HepG2 (cell line): ENCODE results near the gene NKIRAS1. TPM values are rescaled to one million over a fixed set of nuclear protein-coding genes. Genes with fewer than 3 reads are reported as not detected.

ENCODE experiments used
- ATF4 ChIP-seq, 2 experiments: fragments of 450-650 bp in 1 of 2; sonication (generic) in 1 of 2; formaldehyde crosslinking; IDR thresholded peaks; 2 replicates each; pipeline versions ENCODE4 v1.5.0 to v1.8.0; 2020 to 2022; ENCODE audit warnings: mild to moderate bottlenecking in 1 of 2, missing genetic modification reagents in 1 of 2
- CAMTA2 ChIP-seq: sonication (generic); formaldehyde crosslinking; IDR thresholded peaks from 2 replicates; pipeline ENCODE4 v1.4.0; 2020; ENCODE audit warnings: mild to moderate bottlenecking, missing genetic modification reagents, borderline replicate concordance
- CEBPZ ChIP-seq: IDR thresholded peaks from 2 replicates; pipeline ENCODE4 v1.6.1; 2012; ENCODE audit warnings: low read length, improper control_type of control experiment
- CREBL2 ChIP-seq: sonication (generic); formaldehyde crosslinking; IDR thresholded peaks from 2 replicates; pipeline ENCODE4 v1.8.1; 2023; ENCODE audit warnings: missing genetic modification reagents, mild to moderate bottlenecking, borderline replicate concordance
- E2F5 ChIP-seq: sonication (generic); formaldehyde crosslinking; conservative IDR thresholded peaks from 2 replicates; pipeline ENCODE4 v1.4.0; 2020; ENCODE audit warnings: missing genetic modification reagents
- FOXP4 ChIP-seq: sonication (generic); formaldehyde crosslinking; IDR thresholded peaks from 2 replicates; pipeline ENCODE4 v1.4.0; 2020; ENCODE audit warnings: missing genetic modification reagents
- HDAC6 ChIP-seq: fragments of 200-600 bp; sonication (generic); IDR thresholded peaks from 2 replicates; pipeline ENCODE4 v1.7.0; 2017; ENCODE audit warnings: mild to moderate bottlenecking, antibody characterized with exemption, low read length, low read depth
- MBNL3 ChIP-seq: fragments of 250-450 bp; sonication (Bioruptor Pico); conservative IDR thresholded peaks from 2 replicates; pipeline ENCODE4 v1.8.0; 2022; ENCODE audit warnings: mild to moderate bottlenecking, inconsistent platforms
- POGK ChIP-seq: sonication (generic); formaldehyde crosslinking; conservative IDR thresholded peaks from 2 replicates; pipeline ENCODE4 v1.8.0; 2022; ENCODE audit warnings: mild to moderate bottlenecking, moderate library complexity, missing genetic modification reagents
- U2AF2 ChIP-seq: fragments of 200-400 bp; formaldehyde crosslinking; IDR thresholded peaks from 2 replicates; pipeline ENCODE4 v1.6.1; 2017; ENCODE audit warnings: low read depth, mild to moderate bottlenecking, low read length
- ZBTB26 ChIP-seq: IDR thresholded peaks from 2 replicates; pipeline ENCODE4 v1.6.1; 2016; ENCODE audit warnings: missing compliant biosample characterization, missing genetic modification reagents, borderline replicate concordance
- ZNF558 ChIP-seq: sonication (generic); formaldehyde crosslinking; IDR thresholded peaks from 2 replicates; pipeline ENCODE4 v1.9.0; 2022; ENCODE audit warnings: mild to moderate bottlenecking, missing genetic modification reagents, borderline replicate concordance
- ZNF792 ChIP-seq: IDR thresholded peaks from 2 replicates; pipeline ENCODE4 v1.6.1; 2016
- ZNF878 ChIP-seq: sonication (generic); formaldehyde crosslinking; IDR thresholded peaks from 2 replicates; pipeline ENCODE4 v1.8.1; 2023; ENCODE audit warnings: mild to moderate bottlenecking, missing genetic modification reagents, moderate library complexity
- ZSCAN21 ChIP-seq: sonication (generic); formaldehyde crosslinking; IDR thresholded peaks from 2 replicates; pipeline ENCODE4 v1.8.0; 2022; ENCODE audit warnings: mild to moderate bottlenecking, missing genetic modification reagents, moderate library complexity, borderline replicate concordance
- polyA plus RNA-seq, 8 experiments: library from polyadenylated mRNA; depleted of rRNA in 3 of 8; stranded (reverse) in 7 of 8; unstranded in 1 of 8; fragments of >200 nt; fragmentation: Illumina TruSeq in 4 of 8; extraction: Trizol in 4 of 8; gene quantifications; 2 replicates each; pipeline versions ENCODE4 v1.2.1 to v1.2.3, GENCODE V29; 2011 to 2016; ENCODE audit warnings: low read depth in 4 of 8, missing spikeins in 1 of 8, mixed read lengths in 1 of 8; ENCODE audit not compliant: insufficient read depth in 1 of 8
- total RNA-seq, 5 experiments: library from RNA; depleted of rRNA; stranded (reverse); fragments of >200 nt; fragmentation: Illumina TruSeq; extraction: Trizol; gene quantifications; 2 replicates each; pipeline ENCODE4 v1.2.3, GENCODE V29; 2016; ENCODE audit warnings: low read depth in 1 of 5

Gene NKIRAS1
- total and polyA plus RNA-seq, 2 of the 13 experiments (the other 11 are each of a cell fraction or from before 2014, with no cell fraction given), result 4.3 to 8.0 TPM

GRCh38 chr3:23916886-23917678, at the start of gene NKIRAS1, which contains the start of gene RPL15 (continued):
- TF ChIP-seq ZBTB26 (CRISPR knock-in tag), result peak; percentile 76; the same call in 1 of the 2 replicates
- TF ChIP-seq MBNL3 (CRISPR knock-in tag), result no peak
- no peak for TF ChIP-seq CEBPZ
- no peak; a peak in 1 of 4 replicates for TF ChIP-seq ATF4 (CRISPR knock-in tag; IDR thresholded peaks at IDR 0.05)
- TF ChIP-seq CREBL2 (CRISPR knock-in tag), result peak; percentile 46; the same call in 1 of the 2 replicates
- TF ChIP-seq HDAC6, result no peak
- no peak for TF ChIP-seq ZNF878 (CRISPR knock-in tag)
- 0 out of 2 replicates have a peak, but pooled peaks have one; percentile 56 for TF ChIP-seq U2AF2
- peak; percentile 79; the same call in 1 of the 2 replicates for TF ChIP-seq POGK (CRISPR knock-in tag)
- TF ChIP-seq CAMTA2 (CRISPR knock-in tag), result peak; percentile 86; the same call in 1 of the 2 replicates
- peak; percentile 61 for TF ChIP-seq FOXP4
- 0 out of 2 replicates have a peak, but pooled peaks have one; percentile 42 for TF ChIP-seq E2F5 (CRISPR knock-in tag)
- TF ChIP-seq ZNF558 (CRISPR knock-in tag), result peak; percentile 58; the same call in 1 of the 2 replicates
- TF ChIP-seq ZNF792 (CRISPR knock-in tag), result peak; percentile 82; the same call in 1 of the 2 replicates
- TF ChIP-seq ZSCAN21 (CRISPR knock-in tag), result peak; percentile 76; the same call in 1 of the 2 replicates
